HepG2 (cell line): ENCODE measurements around the gene PLS1. TPM values are rescaled to one million over a fixed set of nuclear protein-coding genes. Genes with fewer than 3 reads are reported as not detected.
A peak's percentile ranks its signal among the peaks of the same experiment; 100 is the strongest.

ENCODE experiments used
- FLYWCH1 ChIP-seq: sonication (generic); formaldehyde crosslinking; IDR thresholded peaks from 2 replicates; pipeline ENCODE4 v1.8.1; 2023; ENCODE audit warnings: mild to moderate bottlenecking, missing genetic modification reagents
- GATA4 ChIP-seq: sonication (generic); IDR thresholded peaks from 2 replicates; pipeline ENCODE4 v1.6.1; 2016; ENCODE audit warnings: antibody characterized with exemption, low read depth, borderline replicate concordance
- GPN1 ChIP-seq: sonication (generic); formaldehyde crosslinking; IDR thresholded peaks from 2 replicates; pipeline ENCODE4 v1.5.1; 2020; ENCODE audit warnings: missing genetic modification reagents, borderline replicate concordance
- HMG20A ChIP-seq: IDR thresholded peaks from 2 replicates; pipeline ENCODE4 v1.6.1; 2016; ENCODE audit warnings: borderline replicate concordance
- KDM2A ChIP-seq: sonication (generic); formaldehyde crosslinking; IDR thresholded peaks from 2 replicates; pipeline ENCODE4 v1.4.0; 2020; ENCODE audit warnings: low read depth, missing genetic modification reagents, borderline replicate concordance
- MED8 ChIP-seq: sonication (generic); formaldehyde crosslinking; IDR thresholded peaks from 2 replicates; pipeline ENCODE4 v1.8.1; 2023; ENCODE audit warnings: mild to moderate bottlenecking, missing genetic modification reagents; ENCODE audit not compliant: insufficient replicate concordance
- MIXL1 ChIP-seq: IDR thresholded peaks from 2 replicates; pipeline ENCODE4 v1.6.1; 2016
- NCOA5 ChIP-seq: sonication (generic); formaldehyde crosslinking; IDR thresholded peaks from 2 replicates; pipeline ENCODE4 v1.4.0; 2020; ENCODE audit warnings: missing genetic modification reagents
- TARDBP ChIP-seq: sonication (generic); formaldehyde crosslinking; IDR thresholded peaks from 2 replicates; pipeline ENCODE4 v1.8.0; 2022; ENCODE audit warnings: mild to moderate bottlenecking, missing genetic modification reagents
- TP53 ChIP-seq: sonication (generic); formaldehyde crosslinking; conservative IDR thresholded peaks from 2 replicates; pipeline ENCODE4 v1.4.0; 2020; ENCODE audit warnings: missing genetic modification reagents
- ZKSCAN1 ChIP-seq: fragments of 150-350 bp; IDR thresholded peaks from 2 replicates; pipeline ENCODE4 v1.6.1; 2014; ENCODE audit warnings: low read length
- ZNF468 ChIP-seq: sonication (generic); formaldehyde crosslinking; IDR thresholded peaks from 2 replicates; pipeline ENCODE4 v1.8.0; 2022; ENCODE audit warnings: mild to moderate bottlenecking, moderate library complexity, missing genetic modification reagents
- ZNF614 ChIP-seq: IDR thresholded peaks from 2 replicates; pipeline ENCODE4 v1.6.1; 2018; ENCODE audit warnings: missing biosample characterization, missing genetic modification reagents, inconsistent platforms, borderline replicate concordance
- ZNF616 ChIP-seq: sonication (generic); formaldehyde crosslinking; IDR thresholded peaks from 2 replicates; pipeline ENCODE4 v1.5.0; 2020; ENCODE audit warnings: low read depth, mild to moderate bottlenecking, missing genetic modification reagents
- polyA plus RNA-seq, 8 experiments: library from polyadenylated mRNA; depleted of rRNA in 3 of 8; stranded (reverse) in 7 of 8; unstranded in 1 of 8; fragments of >200 nt; fragmentation: Illumina TruSeq in 4 of 8; extraction: Trizol in 4 of 8; gene quantifications; 2 replicates each; pipeline versions ENCODE4 v1.2.1 to v1.2.3, GENCODE V29; 2011 to 2016; ENCODE audit warnings: low read depth in 4 of 8, missing spikeins in 1 of 8, mixed read lengths in 1 of 8; ENCODE audit not compliant: insufficient read depth in 1 of 8
- total RNA-seq, 5 experiments: library from RNA; depleted of rRNA; stranded (reverse); fragments of >200 nt; fragmentation: Illumina TruSeq; extraction: Trizol; gene quantifications; 2 replicates each; pipeline ENCODE4 v1.2.3, GENCODE V29; 2016; ENCODE audit warnings: low read depth in 1 of 5
- TF ChIP-seq, protein P1 (sequence below): sonication (generic); formaldehyde crosslinking; IDR thresholded peaks from 2 replicates; pipeline ENCODE4 v1.4.0; 2020; ENCODE audit warnings: missing genetic modification reagents
- TF ChIP-seq, protein P2 (sequence below): sonication (generic); formaldehyde crosslinking; IDR thresholded peaks from 2 replicates; pipeline ENCODE4 v1.5.1; 2020; ENCODE audit warnings: missing genetic modification reagents, mild to moderate bottlenecking, borderline replicate concordance
- TF ChIP-seq, protein P3 (sequence below): IDR thresholded peaks from 2 replicates; pipeline ENCODE4 v1.6.1; 2016; ENCODE audit warnings: control low read depth
- TF ChIP-seq, protein P4 (sequence below): IDR thresholded peaks from 2 replicates; pipeline ENCODE4 v1.6.1; 2018; ENCODE audit warnings: missing genetic modification reagents
- TF ChIP-seq, protein P5 (sequence below): sonication (generic); formaldehyde crosslinking; IDR thresholded peaks from 2 replicates; pipeline ENCODE4 v1.5.1; 2020; ENCODE audit warnings: missing genetic modification reagents, mild to moderate bottlenecking, borderline replicate concordance
- TF ChIP-seq, protein P6 (sequence below): IDR thresholded peaks from 2 replicates; pipeline ENCODE4 v1.6.1; 2016; ENCODE audit warnings: missing biosample characterization, missing genetic modification reagents, low read depth

PLS1 gene
- total and polyA plus RNA-seq, 2 of the 13 experiments (the other 11 are each of a cell fraction or from before 2014, with no cell fraction given), result 11.2 to 21.1 TPM

DNA sequence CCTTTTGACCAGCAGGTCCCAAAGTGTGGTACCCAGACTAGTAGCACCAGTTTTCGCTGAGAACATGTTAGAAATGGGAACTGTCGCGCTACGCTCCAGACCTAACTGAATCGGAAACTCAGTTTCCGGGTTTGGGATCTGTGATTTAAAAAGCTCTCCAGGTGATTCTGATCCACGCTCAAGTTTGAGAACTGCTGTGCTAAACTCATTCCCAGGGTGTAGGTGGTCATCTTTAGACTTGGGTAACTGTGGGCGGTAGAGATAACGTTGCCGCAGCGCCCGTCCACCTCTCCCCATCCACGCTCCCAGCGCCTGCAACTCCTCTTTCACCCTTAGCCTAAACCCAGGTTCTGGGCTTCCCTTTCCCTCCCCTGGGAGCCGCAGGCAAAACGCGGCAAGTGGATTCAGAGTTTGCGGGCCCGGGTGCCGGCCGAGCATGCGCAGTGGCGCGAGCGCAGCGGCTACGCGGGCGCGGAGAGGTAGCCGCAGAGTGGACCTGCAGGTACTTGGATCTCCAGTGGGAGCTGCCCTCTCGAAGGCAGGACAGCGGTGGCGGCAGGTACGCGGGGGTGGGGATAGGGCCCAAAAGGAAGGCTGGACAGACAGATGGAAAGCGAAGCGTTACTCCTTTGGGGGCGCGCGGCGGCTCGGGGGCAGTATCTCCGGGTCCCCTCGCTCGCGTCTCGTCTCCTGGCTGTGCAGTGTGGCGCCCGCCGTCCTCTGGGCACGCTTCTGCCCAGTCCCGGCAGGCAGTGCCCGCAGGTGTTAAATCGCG lies at the start of gene PLS1 (continued):
- TF ChIP-seq FLYWCH1 (CRISPR knock-in tag) (no peak), KDM2A (CRISPR knock-in tag) (peak; percentile 94), ZNF468 (no peak), HMG20A (CRISPR knock-in tag) (peak; percentile 66), GPN1 (CRISPR knock-in tag) (no peak), TARDBP (CRISPR knock-in tag) (peak; percentile 97), MIXL1 (CRISPR knock-in tag) (peak; percentile 69; the same call in 1 of the 2 replicates), ZNF616 (CRISPR knock-in tag) (peak; percentile 68; the same call in 1 of the 2 replicates), NCOA5 (CRISPR knock-in tag) (no peak), ZNF614 (CRISPR knock-in tag) (peak; percentile 80), MED8 (CRISPR knock-in tag) (peak; percentile 50), ZKSCAN1 (no peak), GATA4 (peak; percentile 33; the same call in 1 of the 2 replicates), TP53 (CRISPR knock-in tag) (peak; percentile 68; the same call in 1 of the 2 replicates)
- TF ChIP-seq, protein P1, sequence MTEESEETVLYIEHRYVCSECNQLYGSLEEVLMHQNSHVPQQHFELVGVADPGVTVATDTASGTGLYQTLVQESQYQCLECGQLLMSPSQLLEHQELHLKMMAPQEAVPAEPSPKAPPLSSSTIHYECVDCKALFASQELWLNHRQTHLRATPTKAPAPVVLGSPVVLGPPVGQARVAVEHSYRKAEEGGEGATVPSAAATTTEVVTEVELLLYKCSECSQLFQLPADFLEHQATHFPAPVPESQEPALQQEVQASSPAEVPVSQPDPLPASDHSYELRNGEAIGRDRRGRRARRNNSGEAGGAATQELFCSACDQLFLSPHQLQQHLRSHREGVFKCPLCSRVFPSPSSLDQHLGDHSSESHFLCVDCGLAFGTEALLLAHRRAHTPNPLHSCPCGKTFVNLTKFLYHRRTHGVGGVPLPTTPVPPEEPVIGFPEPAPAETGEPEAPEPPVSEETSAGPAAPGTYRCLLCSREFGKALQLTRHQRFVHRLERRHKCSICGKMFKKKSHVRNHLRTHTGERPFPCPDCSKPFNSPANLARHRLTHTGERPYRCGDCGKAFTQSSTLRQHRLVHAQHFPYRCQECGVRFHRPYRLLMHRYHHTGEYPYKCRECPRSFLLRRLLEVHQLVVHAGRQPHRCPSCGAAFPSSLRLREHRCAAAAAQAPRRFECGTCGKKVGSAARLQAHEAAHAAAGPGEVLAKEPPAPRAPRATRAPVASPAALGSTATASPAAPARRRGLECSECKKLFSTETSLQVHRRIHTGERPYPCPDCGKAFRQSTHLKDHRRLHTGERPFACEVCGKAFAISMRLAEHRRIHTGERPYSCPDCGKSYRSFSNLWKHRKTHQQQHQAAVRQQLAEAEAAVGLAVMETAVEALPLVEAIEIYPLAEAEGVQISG, result peak; percentile 85
- TF ChIP-seq, protein P2, sequence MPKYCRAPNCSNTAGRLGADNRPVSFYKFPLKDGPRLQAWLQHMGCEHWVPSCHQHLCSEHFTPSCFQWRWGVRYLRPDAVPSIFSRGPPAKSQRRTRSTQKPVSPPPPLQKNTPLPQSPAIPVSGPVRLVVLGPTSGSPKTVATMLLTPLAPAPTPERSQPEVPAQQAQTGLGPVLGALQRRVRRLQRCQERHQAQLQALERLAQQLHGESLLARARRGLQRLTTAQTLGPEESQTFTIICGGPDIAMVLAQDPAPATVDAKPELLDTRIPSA (CRISPR knock-in tag), result peak; percentile 91; the same call in 1 of the 2 replicates
- TF ChIP-seq, protein P3, sequence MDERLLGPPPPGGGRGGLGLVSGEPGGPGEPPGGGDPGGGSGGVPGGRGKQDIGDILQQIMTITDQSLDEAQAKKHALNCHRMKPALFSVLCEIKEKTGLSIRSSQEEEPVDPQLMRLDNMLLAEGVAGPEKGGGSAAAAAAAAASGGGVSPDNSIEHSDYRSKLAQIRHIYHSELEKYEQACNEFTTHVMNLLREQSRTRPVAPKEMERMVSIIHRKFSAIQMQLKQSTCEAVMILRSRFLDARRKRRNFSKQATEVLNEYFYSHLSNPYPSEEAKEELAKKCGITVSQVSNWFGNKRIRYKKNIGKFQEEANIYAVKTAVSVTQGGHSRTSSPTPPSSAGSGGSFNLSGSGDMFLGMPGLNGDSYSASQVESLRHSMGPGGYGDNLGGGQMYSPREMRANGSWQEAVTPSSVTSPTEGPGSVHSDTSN (CRISPR knock-in tag), result no peak
- TF ChIP-seq, protein P4, sequence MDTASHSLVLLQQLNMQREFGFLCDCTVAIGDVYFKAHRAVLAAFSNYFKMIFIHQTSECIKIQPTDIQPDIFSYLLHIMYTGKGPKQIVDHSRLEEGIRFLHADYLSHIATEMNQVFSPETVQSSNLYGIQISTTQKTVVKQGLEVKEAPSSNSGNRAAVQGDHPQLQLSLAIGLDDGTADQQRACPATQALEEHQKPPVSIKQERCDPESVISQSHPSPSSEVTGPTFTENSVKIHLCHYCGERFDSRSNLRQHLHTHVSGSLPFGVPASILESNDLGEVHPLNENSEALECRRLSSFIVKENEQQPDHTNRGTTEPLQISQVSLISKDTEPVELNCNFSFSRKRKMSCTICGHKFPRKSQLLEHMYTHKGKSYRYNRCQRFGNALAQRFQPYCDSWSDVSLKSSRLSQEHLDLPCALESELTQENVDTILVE (CRISPR knock-in tag), result no peak
- TF ChIP-seq, protein P5, sequence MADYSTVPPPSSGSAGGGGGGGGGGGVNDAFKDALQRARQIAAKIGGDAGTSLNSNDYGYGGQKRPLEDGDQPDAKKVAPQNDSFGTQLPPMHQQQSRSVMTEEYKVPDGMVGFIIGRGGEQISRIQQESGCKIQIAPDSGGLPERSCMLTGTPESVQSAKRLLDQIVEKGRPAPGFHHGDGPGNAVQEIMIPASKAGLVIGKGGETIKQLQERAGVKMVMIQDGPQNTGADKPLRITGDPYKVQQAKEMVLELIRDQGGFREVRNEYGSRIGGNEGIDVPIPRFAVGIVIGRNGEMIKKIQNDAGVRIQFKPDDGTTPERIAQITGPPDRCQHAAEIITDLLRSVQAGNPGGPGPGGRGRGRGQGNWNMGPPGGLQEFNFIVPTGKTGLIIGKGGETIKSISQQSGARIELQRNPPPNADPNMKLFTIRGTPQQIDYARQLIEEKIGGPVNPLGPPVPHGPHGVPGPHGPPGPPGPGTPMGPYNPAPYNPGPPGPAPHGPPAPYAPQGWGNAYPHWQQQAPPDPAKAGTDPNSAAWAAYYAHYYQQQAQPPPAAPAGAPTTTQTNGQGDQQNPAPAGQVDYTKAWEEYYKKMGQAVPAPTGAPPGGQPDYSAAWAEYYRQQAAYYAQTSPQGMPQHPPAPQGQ (CRISPR knock-in tag), result peak; percentile 69; the same call in 1 of the 2 replicates
- TF ChIP-seq, protein P6, sequence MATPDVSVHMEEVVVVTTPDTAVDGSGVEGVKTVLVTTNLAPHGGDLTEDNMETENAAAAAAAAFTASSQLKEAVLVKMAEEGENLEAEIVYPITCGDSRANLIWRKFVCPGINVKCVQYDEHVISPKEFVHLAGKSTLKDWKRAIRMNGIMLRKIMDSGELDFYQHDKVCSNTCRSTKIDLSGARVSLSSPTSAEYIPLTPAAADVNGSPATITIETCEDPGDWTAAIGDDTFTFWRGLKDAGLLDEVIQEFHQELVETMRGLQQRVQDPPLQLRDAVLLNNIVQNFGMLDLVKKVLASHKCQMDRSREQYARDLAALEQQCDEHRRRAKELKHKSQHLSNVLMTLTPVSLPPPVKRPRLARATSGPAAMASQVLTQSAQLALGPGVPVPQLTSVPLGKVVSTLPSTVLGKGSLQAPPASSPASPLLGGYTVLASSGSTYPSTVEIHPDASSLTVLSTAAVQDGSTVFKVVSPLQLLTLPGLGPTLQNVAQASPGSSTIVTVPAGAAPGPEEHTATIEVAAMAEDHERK (CRISPR knock-in tag), result no peak
